DND-41 (cell line): Measurements from ENCODE around the gene MET.

Experiments used
- ATAC-seq: fragments of 200-7000 bp; cut with Tn5 transposase; 3 replicates; pipeline ENCODE4 v1.9.1; 2021; ENCODE audit warnings: low read depth; ENCODE audit not compliant: insufficient read depth
- DNase-seq: peaks from one replicate; pipeline ENCODE4 v3.0.0-alpha.2; 2020
- H2AFZ ChIP-seq: 2 replicates; pipeline ENCODE4 v1.6.0; 2012; ENCODE audit warnings: low read depth, low read length
- H3K27ac ChIP-seq: 2 replicates; pipeline ENCODE4 v1.5.1; 2012; ENCODE audit warnings: low read length, inconsistent platforms
- H3K27me3 ChIP-seq: fragments of 200-600 bp; sonication (generic); 2 replicates; pipeline ENCODE4 v1.6.0; 2012; ENCODE audit warnings: low read length, mild to moderate bottlenecking, inconsistent platforms; ENCODE audit not compliant: insufficient read depth, poor library complexity
- H3K36me3 ChIP-seq: 2 replicates; pipeline ENCODE4 v1.5.1; 2012; ENCODE audit warnings: low read length, inconsistent platforms; ENCODE audit not compliant: insufficient read depth
- H3K4me1 ChIP-seq: 2 replicates; pipeline ENCODE4 v1.5.1; 2012; ENCODE audit warnings: mild to moderate bottlenecking, low read length; ENCODE audit not compliant: insufficient read depth
- H3K4me2 ChIP-seq: 2 replicates; pipeline ENCODE4 v1.6.0; 2012; ENCODE audit warnings: mild to moderate bottlenecking, moderate library complexity, low read length, inconsistent platforms; ENCODE audit not compliant: insufficient read depth
- H3K4me3 ChIP-seq, 2 experiments: fragments of 200-600 bp in 1 of 2; shearing (Covaris generic) in 1 of 2; 2 replicates each; pipeline ENCODE4 v1.5.1; 2012 to 2016; ENCODE audit warnings: inconsistent platforms in 2 of 2, low read length in 2 of 2, mild to moderate bottlenecking in 2 of 2, low read depth in 1 of 2, moderate library complexity in 1 of 2
- H3K79me2 ChIP-seq: 2 replicates; pipeline ENCODE4 v1.6.0; 2012; ENCODE audit warnings: low read length, inconsistent platforms; ENCODE audit not compliant: insufficient read depth
- H3K9ac ChIP-seq: 2 replicates; pipeline ENCODE4 v1.6.0; 2012; ENCODE audit warnings: low read depth, mild to moderate bottlenecking, inconsistent platforms, low read length, moderate library complexity
- H3K9me3 ChIP-seq: 2 replicates; pipeline ENCODE4 v1.5.1; 2012; ENCODE audit warnings: low read length, moderate library complexity, mild to moderate bottlenecking, inconsistent platforms; ENCODE audit not compliant: insufficient read depth, severe bottlenecking
- H4K20me1 ChIP-seq: 2 replicates; pipeline ENCODE4 v1.6.0; 2012; ENCODE audit warnings: low read length; ENCODE audit not compliant: insufficient read depth
- EZH2 ChIP-seq: IDR thresholded peaks from 3 replicates; pipeline ENCODE4 v1.6.1; 2012; ENCODE audit warnings: borderline replicate concordance, low read depth, mild to moderate bottlenecking, moderate library complexity, low read length, inconsistent platforms; ENCODE audit not compliant: severe bottlenecking
- TF ChIP-seq, protein P1 (sequence below): IDR thresholded peaks from 2 replicates; pipeline ENCODE4 v1.5.1; 2012; ENCODE audit warnings: borderline replicate concordance, low read length, moderate library complexity, mild to moderate bottlenecking; ENCODE audit not compliant: poor library complexity, severe bottlenecking; ENCODE audit errors: extremely low read depth

Gene MET

GRCh38 chr7:116687801-116688201 is 15.8 kb downstream of the MET start:
- Histone ChIP-seq H3K27me3 (no peaks in the 10 kb centered on the region), H4K20me1 (no peaks in the 10 kb centered on the region), H3K79me2 (no peaks in the 10 kb centered on the region), H3K9ac (no peak overlapping the region), H3K4me2 (no peak overlapping the region), H3K9me3 (no peaks in the 10 kb centered on the region), H3K4me1 (no peaks in the 10 kb centered on the region), H3K36me3 (no peaks in the 10 kb centered on the region), H3K27ac (no peak overlapping the region), H2AFZ (no peak overlapping the region), H3K4me3 (no peak overlapping the region)
- DNase-seq (no peak), ATAC-seq (no peak)
- TF ChIP-seq, protein P1, sequence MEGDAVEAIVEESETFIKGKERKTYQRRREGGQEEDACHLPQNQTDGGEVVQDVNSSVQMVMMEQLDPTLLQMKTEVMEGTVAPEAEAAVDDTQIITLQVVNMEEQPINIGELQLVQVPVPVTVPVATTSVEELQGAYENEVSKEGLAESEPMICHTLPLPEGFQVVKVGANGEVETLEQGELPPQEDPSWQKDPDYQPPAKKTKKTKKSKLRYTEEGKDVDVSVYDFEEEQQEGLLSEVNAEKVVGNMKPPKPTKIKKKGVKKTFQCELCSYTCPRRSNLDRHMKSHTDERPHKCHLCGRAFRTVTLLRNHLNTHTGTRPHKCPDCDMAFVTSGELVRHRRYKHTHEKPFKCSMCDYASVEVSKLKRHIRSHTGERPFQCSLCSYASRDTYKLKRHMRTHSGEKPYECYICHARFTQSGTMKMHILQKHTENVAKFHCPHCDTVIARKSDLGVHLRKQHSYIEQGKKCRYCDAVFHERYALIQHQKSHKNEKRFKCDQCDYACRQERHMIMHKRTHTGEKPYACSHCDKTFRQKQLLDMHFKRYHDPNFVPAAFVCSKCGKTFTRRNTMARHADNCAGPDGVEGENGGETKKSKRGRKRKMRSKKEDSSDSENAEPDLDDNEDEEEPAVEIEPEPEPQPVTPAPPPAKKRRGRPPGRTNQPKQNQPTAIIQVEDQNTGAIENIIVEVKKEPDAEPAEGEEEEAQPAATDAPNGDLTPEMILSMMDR, result no peak
- no peak for TF ChIP-seq EZH2

DNA sequence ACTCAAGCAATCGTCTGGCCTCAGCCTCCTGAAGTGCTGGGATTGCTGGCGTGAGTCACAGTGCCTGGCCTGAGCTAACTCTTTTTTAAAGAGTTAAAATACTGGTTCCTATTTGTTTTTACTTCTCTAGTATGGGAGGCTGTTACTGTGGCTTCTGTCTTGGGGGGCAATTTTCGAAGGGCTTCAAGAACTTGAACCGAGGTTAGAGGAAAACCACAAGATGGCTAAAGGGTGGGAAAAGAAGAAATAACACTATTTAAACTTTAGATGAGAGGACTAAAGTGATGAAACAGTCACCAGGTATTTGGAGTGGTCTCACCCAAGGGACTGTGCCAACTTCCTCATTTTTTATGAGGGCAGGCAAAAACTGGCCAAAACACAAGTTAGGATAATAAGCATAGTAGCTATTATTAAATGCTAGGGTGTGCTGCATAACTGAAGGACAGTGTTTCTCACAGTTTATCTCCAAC is 17.8 kb downstream of the MET start:
- ATAC-seq (no peak), DNase-seq (no peak)
- no peaks in the 10 kb centered on the region for H4K20me1 ChIP-seq
- H3K27ac ChIP-seq, result no peak overlapping the region
- H3K9me3 ChIP-seq, result no peaks in the 10 kb centered on the region
- H3K4me1 ChIP-seq, result no peaks in the 10 kb centered on the region
- H3K79me2 ChIP-seq, result no peaks in the 10 kb centered on the region
- no peaks in the 10 kb centered on the region for H3K36me3 ChIP-seq
- H3K4me2 ChIP-seq, result no peak overlapping the region
- no peaks in the 10 kb centered on the region for H3K27me3 ChIP-seq
- no peak overlapping the region for H3K9ac ChIP-seq
- TF ChIP-seq EZH2, result no peak
- TF ChIP-seq, protein P1, result no peak
- H2AFZ ChIP-seq, result no peak overlapping the region
- H3K4me3 ChIP-seq, result no peak overlapping the region

DNA sequence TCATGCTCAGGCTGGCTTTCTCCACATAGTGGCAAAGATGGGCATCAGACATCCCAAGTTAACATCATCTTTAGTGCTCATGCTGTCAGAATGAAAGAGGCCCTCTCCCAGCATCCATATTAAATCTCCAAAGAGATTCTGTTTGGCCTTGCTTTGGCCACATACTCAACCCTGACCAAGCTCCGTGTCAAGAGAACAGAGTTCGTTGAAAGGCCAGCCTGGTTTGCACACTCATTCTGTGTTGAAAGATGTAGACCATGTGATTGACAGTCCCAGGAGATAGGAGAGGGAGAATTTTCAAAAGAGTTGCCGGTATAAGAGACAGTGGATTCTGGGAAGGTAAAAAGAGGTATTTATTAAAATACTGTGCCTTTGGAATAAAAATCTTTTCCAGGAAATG is 19.7 kb downstream of the MET start:
- Histone ChIP-seq H3K79me2 (no peaks in the 10 kb centered on the region), H4K20me1 (no peaks in the 10 kb centered on the region), H3K36me3 (no peaks in the 10 kb centered on the region), H3K27me3 (no peaks in the 10 kb centered on the region), H3K4me1 (no peaks in the 10 kb centered on the region), H3K27ac (no peak overlapping the region), H3K4me2 (no peak overlapping the region), H2AFZ (no peak overlapping the region), H3K9me3 (no peaks in the 10 kb centered on the region), H3K4me3 (no peak overlapping the region), H3K9ac (no peak overlapping the region)
- no peak for DNase-seq
- no peak for TF ChIP-seq EZH2
- TF ChIP-seq, protein P1, result no peak
- ATAC-seq, result no peak
